SKM-1 (cell line): ENCODE data around the gene CLIP3.
A peak's percentile ranks its signal among the peaks of the same experiment; 100 is the strongest.
"Not testable (repeated sequence)": the region's sequence is repeated elsewhere in the genome, so short reads cannot be mapped to it uniquely, and the experiment has no call there.

Experiments
- DNase-seq: peaks from one replicate; lab custom pipeline; 2025; ENCODE audit not compliant: unreplicated experiment; lab: John Stamatoyannopoulos, UW

CLIP3 gene

GRCh38 chr19:36009220-36009619 lies 23.5 kb downstream of the CLIP3 start:
- no peak for DNase-seq

DNA sequence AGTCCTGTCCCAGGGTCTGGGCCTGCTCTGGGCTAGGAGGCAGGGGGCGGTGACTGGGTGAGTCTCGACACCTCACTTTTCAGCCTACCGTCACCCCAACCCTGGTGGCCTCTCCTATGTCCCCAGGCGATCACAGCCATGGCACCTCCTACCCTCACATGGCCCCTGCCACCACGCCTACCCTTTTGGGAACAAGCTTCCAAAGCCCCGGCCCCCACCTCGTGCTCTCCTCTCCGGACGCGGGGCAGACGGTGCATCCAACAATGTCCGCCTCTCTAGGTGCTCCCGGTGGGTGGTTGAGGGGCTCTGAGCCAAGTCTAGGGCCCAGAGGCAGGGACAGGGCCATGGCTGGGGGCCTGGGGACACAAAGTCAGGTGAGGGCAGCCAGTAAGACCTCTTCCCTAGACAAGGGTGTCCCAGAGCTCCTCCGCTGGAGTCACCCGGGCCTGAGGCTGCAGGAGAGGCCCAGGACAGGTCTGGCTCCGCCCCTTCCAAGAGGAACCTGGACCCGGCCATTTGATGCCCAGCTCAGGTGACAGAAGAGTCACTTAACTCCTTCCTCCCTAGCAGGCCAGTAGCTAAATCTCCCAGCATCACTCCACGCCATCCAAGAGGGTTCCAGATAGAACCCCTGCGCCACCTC lies 24.2 kb downstream of the CLIP3 start, which contains the start of gene SYNE4:
SYNE4 (minus strand) TSS at position 478 of the 643 bp plus-strand sequence; CDS start at position 346, 132 bp downstream.
- no peak for DNase-seq

DNA sequence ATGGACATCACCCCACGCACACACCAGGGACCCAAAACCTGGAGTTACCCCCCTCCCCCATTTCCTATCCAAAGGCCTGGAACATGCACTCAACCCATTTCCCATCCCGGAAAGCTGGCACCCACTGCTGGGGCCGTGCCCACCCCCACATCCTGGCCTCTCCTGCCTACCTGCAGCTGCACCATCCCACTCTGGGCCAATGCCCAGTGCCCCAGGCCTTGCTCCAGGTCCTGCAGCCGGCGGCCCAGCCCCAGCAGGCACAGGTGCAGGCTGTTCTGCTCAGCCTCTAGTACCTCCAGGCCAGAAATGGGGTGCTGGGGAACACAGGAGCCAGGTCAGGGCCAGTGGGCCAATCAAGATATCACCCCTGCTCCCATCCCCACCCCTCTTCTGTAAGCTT lies 25.7 kb downstream of the CLIP3 start:
- no peak for DNase-seq

DNA sequence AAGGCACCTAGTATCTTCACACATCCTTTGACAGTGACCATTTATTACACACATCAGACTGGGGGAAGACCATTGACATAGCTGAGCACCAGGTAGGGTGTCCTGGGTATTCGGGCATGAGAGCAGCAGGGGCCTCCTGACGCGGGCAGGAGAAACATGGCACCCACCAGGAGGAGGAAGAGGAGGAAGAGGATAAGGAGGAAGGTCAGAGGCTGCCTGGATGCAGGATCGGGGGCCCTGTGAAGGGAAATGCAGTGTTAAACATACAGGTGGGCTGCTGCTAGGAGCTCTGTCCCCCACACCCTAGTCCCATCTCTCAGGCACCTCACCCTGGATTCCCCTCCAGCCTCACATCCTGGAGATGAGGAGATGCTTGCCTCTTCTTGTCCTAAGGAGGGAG lies 29.4 kb downstream of the CLIP3 start:
- DNase-seq = no peak

GRCh38 chr19:36001605-36002004 lies 31.1 kb downstream of the CLIP3 start:
- DNase-seq = no peak

DNA sequence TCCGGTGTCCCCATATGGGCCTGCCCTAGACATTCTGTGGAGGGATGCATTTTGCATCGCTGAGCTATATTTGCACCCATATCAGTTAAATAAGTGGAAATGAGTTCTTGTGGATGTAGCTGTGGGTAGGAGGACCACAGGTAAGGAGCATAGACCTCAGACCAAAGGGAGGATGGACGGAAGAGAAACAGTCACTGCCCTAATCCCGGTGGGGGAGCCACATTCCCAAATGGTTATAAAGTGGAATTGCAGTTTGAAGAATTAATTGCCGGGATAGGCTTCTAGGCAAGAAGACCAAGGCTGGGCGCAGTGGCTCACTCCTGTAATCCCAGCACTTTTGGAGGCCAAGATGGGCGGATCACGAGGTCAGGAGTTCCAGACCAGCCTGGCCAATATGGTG lies 35.9 kb downstream of the CLIP3 start:
- DNase-seq = no peak

- peak; percentile 89 for DNase-seq
Observed at GRCh38 chr19:35995048-35995993, 37.4 kb downstream of the CLIP3 start, which contains the start of gene SDHAF1. Gene SDHAF1, plus strand, starts transcription at chr19:35995188. Its CDS starts 87 bp downstream, at chr19:35995275.

DNA sequence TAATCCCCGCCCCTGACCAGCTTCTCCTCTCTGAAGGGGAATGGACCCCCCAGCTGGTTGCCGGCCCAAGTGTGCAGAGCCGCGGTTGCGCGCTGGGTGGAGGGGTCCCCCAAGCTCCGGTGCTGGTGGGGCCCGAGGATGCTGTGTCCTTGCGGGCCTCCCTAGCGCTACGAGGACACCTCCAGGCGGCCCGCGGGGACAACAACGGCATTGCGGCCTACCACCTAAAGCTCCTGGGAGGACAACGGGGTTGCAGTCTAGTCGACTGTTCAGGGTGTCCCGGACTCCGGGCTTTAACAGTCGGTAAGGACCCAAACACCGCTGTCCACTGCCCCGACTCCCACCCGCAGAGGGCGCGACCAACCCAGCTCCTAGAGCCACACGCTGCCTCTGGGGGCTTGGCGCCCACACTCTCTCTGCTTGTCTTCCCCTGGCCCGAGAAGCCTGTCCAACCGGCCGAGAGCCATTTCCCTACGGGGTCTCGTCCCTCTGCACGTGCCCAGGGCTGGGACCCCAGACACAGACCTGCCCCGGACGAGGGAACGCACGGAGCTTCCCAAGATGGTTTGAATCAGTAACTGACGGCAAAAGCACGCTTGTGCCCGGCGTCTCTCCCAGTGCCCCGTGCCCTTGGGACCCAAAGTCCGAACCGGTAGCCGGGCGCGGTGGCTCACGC lies 38.6 kb downstream of the CLIP3 start:
- DNase-seq = no peak

- DNase-seq = no peak
Observed at GRCh38 chr19:35992907-35993765, 39.5 kb downstream of the CLIP3 start.

GRCh38 chr19:35991731-35992450 lies 40.8 kb downstream of the CLIP3 start:
- DNase-seq = no peak

GRCh38 chr19:35990771-35991730 lies 41.6 kb downstream of the CLIP3 start:
- no peak for DNase-seq

DNA sequence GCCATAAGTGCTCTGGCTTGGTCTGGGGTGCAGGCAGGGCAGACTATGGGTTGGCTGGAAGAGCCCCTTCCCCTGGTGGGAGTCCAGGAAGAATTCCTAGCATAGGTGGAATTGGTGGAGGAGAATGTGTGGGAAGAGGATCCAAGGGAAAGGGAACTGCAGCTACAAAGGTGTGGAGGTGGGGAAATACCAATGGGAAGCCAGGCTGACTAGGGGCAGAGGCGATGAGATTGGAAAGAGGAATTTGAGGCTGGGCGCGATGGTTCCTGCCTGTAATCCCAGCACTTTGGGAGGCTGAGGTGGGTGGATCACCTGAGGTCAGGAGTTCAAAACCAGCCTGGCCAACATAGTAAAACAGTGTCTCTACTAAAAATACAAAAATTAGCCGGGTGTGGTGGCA lies 42.5 kb downstream of the CLIP3 start:
- no peak for DNase-seq

DNA sequence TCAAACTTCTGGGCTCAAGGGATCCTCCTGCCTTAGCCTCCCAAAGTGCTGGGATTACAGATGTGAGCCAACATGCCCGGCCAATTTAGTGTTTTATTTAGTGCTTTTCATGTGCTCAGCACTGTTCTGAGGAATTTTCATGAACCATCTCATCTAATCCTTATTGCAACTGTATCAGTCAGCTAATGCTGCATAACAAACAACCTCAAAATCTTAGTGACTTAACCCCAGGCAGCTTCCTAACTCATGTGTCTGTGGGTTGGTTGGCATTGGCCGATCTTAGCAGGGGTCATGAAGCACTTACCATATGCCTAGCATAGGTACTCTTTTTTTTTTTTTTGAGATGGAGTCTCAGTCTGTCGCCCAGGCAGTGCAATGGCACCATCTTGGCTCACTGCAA lies 43.8 kb downstream of the CLIP3 start:
- no peak for DNase-seq

DNA sequence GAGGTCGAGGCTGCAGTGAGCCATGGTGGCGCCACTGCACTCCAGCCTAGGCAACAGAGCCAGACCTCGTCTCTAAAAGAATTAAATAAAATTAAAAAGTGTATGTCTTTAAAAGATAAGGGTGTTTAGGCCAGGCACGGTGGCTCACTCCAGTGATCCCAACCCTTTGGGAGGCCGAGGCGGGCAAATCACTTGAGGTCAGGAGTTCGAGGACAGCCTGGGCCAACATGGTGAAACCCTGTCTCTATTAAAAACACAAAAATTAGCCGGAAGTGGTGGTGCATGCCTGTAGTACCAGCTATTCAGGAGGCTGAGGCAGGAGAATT lies 45.1 kb downstream of the CLIP3 start:
- no peak for DNase-seq

DNA sequence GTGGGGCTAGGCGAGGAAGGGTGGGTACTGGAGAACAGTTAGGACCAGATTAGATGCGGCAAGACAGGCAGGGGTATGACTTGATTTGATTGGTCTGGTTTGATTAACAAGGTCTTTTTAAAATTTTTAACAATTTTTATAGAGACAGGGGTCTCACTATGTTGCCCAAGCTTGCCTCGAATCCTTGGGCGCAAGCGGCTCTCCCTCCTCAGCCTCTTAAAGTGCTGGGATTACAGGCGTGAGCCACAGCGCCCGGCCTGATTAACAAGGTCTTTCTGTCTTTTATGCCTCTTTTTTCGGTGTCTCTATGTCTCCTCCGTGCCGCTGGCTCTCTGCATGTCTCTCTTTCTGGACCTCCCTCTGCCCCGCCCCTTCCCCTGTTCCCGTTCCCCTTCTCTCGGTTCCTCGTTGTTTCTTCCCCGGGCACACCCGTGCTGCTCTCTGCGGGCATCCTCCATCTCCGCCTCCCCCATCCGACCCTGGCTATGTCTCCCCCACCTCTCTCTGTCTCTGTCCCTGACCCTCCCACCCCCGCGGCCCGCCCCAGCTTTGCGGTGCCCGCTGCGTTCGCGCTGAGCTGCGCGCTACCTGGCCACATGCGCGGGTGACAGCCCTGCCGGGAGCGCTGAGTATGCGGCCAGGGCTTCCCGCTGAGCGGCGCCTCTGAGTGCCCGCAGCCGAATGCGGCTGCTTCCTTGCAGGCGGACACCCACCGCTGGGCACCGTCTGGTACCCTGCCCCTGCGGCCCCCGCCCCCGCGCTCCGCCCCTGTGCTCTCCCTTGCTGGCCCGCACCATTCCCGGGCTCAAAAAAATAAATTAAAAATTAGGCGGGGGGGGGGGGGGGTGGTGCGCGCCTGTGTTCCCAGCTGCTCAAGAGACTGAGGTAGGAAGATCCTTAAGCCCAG lies 45.8 kb downstream of the CLIP3 start:
- peak; percentile 30 for DNase-seq

- DNase-seq = no peak
Observed at GRCh38 chr19:35986111-35986510, 46.6 kb downstream of the CLIP3 start.

DNA sequence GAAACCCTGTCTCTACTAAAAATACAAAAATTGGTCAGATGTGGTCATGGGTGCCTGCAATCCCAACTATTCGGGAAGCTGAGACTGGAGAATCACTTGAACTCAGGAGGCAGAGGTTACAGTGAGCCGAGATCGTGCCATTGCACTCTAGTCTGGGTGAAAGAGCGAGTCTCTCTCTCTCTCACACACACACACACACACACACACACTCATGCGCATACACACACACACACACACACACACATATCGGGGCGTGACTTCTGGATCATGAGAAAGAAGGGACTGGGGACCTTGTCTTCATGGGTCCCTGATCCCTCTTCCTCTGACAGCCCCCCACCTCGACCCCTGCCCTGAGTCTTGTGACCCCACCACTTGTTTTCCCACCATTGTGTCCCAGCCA lies 49.5 kb downstream of the CLIP3 start:
- DNase-seq = no peak

GRCh38 chr19:35980997-35981396 lies 51.7 kb downstream of the CLIP3 start:
- DNase-seq = not testable (repeated sequence)
